OCI-LY3 (cell line): ENCODE results near the gene SNORC.

Experiments
- EZH2phosphoT487 ChIP-seq: fragments of 200-600 bp; shearing (Covaris generic); IDR thresholded peaks from 2 replicates; pipeline ENCODE4 v1.6.1; 2018; ENCODE audit warnings: antibody characterized with exemption, mixed run types, low read depth
- TF ChIP-seq, protein P1 (sequence below): fragments of 200-600, 300-600 bp; sonication (generic); IDR thresholded peaks from 2 replicates; pipeline ENCODE4 v1.5.1; 2014; ENCODE audit warnings: antibody characterized with exemption, low read length, low read depth

DNA sequence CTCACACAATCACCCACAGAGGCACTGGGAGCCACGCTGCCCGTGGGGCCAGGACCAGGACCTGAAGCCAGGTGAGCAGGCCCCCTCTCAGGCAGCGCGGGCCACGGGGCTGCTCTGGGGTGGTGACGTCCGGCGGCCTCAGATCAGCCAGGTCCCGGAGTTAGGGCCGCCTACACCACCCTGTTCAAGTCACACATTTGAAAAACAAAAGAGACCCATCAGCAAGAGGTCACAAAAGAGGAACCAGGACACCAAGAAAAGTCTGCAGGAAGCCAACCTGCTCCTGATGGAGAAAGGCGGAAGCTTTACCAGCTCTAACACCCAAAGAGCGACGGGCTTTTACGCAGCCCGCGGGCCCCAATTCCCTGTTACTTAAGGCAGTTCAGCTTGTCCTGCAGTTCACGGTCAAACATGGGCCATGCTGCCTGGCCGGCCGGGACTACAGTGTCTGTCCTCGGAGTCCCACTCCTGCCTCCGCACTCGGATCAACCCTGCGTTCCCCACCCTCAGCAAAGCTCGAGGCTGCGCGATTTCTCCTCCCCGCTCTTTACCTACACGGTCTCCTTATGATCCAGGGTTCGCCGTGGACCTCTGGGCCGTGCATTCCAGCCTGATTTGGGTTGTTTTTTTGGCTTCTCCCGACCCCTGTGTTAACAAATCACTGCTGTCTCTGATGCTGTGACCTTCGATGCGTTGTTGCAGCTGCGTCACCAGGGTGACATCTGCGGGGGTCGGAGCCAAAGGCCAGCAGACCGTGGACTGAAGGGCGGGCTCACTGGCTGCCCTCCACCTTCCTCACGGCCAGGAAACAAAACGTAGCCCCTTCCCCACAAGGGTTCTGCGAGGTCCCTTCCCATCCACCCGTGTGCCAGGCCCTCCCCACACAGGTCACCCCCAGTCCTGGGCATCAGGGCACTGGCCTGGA lies 31.0 kb downstream of the SNORC start:
- TF ChIP-seq, protein P1, sequence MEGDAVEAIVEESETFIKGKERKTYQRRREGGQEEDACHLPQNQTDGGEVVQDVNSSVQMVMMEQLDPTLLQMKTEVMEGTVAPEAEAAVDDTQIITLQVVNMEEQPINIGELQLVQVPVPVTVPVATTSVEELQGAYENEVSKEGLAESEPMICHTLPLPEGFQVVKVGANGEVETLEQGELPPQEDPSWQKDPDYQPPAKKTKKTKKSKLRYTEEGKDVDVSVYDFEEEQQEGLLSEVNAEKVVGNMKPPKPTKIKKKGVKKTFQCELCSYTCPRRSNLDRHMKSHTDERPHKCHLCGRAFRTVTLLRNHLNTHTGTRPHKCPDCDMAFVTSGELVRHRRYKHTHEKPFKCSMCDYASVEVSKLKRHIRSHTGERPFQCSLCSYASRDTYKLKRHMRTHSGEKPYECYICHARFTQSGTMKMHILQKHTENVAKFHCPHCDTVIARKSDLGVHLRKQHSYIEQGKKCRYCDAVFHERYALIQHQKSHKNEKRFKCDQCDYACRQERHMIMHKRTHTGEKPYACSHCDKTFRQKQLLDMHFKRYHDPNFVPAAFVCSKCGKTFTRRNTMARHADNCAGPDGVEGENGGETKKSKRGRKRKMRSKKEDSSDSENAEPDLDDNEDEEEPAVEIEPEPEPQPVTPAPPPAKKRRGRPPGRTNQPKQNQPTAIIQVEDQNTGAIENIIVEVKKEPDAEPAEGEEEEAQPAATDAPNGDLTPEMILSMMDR: no peak
- no peak for TF ChIP-seq EZH2phosphoT487
